Right kidney (tissue), 1 donor: ENCODE results near the gene RNF13.
"Not testable (repeated sequence)": the region's sequence is repeated elsewhere in the genome, so short reads cannot be mapped to it uniquely, and the experiment has no call there.

Source experiments
- DNase-seq: peaks from one replicate; pipeline ENCODE4 v3.0.0-alpha.2; 2016

Gene RNF13

GRCh38 chr3:149895769-149896168 lies 82.8 kb downstream of the RNF13 start:
- no peak for DNase-seq

GRCh38 chr3:149898771-149899170 lies 85.8 kb downstream of the RNF13 start:
- no peak for DNase-seq

GRCh38 chr3:149900322-149900721 lies 87.3 kb downstream of the RNF13 start:
- DNase-seq, result no peak

GRCh38 chr3:149901770-149902169 lies 88.8 kb downstream of the RNF13 start:
- no peak for DNase-seq

- no peak for DNase-seq
Measured at GRCh38 chr3:149902498-149903139, 89.6 kb downstream of the RNF13 start.

GRCh38 chr3:149906036-149906435 lies 93.0 kb downstream of the RNF13 start:
- DNase-seq, result no peak

- DNase-seq, result no peak
Measured at GRCh38 chr3:149908424-149908957, 95.5 kb downstream of the RNF13 start.

- no peak for DNase-seq
Measured at GRCh38 chr3:149909923-149910322, 96.9 kb downstream of the RNF13 start.

GRCh38 chr3:149917124-149917667 lies 104.2 kb downstream of the RNF13 start:
- DNase-seq, result no peak

- no peak for DNase-seq
Measured at GRCh38 chr3:149919509-149919908, 106.5 kb downstream of the RNF13 start.

GRCh38 chr3:149920119-149920518 lies 107.1 kb downstream of the RNF13 start:
- DNase-seq, result no peak

- no peak for DNase-seq
Measured at GRCh38 chr3:149933008-149933407, 120.0 kb downstream of the RNF13 start.

GRCh38 chr3:149933858-149934257 lies 120.8 kb downstream of the RNF13 start:
- no peak for DNase-seq

- no peak for DNase-seq
Measured at GRCh38 chr3:149934524-149934923, 121.5 kb downstream of the RNF13 start.

GRCh38 chr3:149936812-149937230 lies 123.8 kb downstream of the RNF13 start:
- peak; percentile 19 for DNase-seq

GRCh38 chr3:149938392-149939055 lies 125.5 kb downstream of the RNF13 start:
- not testable (repeated sequence) for DNase-seq

GRCh38 chr3:149941186-149941585 lies 128.2 kb downstream of the RNF13 start:
- no peak for DNase-seq

GRCh38 chr3:149941946-149942345 lies 128.9 kb downstream of the RNF13 start:
- DNase-seq, result no peak

- no peak for DNase-seq
Measured at GRCh38 chr3:149942409-149942808, 129.4 kb downstream of the RNF13 start.

- DNase-seq, result not testable (repeated sequence)
Measured at GRCh38 chr3:149943966-149944365, 131.0 kb downstream of the RNF13 start.

- no peak for DNase-seq
Measured at GRCh38 chr3:149947231-149947630, 134.2 kb downstream of the RNF13 start.

GRCh38 chr3:149949181-149949580 lies 136.2 kb downstream of the RNF13 start:
- DNase-seq, result no peak

GRCh38 chr3:149954812-149955211 lies 141.8 kb downstream of the RNF13 start:
- no peak for DNase-seq

- no peak for DNase-seq
Measured at GRCh38 chr3:149955449-149955848, 142.4 kb downstream of the RNF13 start.
